Right lobe of liver (tissue), 4 donors: ENCODE measurements around the gene CERS6.

Experiments
- POLR2A ChIP-seq: fragments of 450-650 bp; IDR thresholded peaks from one replicate; pipeline ENCODE4 v1.6.1; 2017; ENCODE audit warnings: antibody characterized with exemption, mild to moderate bottlenecking
- TF ChIP-seq, protein P1 (sequence below), 4 donors: fragments of 200-600 bp in 3 of 4; fragments of 450-650 bp in 1 of 4; IDR thresholded peaks; one replicate each; pipeline versions ENCODE4 v1.5.1 to v1.8.0; 2016 to 2022; ENCODE audit warnings: antibody characterized with exemption in 4 of 4, mild to moderate bottlenecking in 2 of 4
- donor health status: DM: no; HTN: no; CAD: no.
- donor health status: DM: no; HTN: no; CAD: no.
- donor health status: DM: no; HTN: yes; CAD: no.

DNA sequence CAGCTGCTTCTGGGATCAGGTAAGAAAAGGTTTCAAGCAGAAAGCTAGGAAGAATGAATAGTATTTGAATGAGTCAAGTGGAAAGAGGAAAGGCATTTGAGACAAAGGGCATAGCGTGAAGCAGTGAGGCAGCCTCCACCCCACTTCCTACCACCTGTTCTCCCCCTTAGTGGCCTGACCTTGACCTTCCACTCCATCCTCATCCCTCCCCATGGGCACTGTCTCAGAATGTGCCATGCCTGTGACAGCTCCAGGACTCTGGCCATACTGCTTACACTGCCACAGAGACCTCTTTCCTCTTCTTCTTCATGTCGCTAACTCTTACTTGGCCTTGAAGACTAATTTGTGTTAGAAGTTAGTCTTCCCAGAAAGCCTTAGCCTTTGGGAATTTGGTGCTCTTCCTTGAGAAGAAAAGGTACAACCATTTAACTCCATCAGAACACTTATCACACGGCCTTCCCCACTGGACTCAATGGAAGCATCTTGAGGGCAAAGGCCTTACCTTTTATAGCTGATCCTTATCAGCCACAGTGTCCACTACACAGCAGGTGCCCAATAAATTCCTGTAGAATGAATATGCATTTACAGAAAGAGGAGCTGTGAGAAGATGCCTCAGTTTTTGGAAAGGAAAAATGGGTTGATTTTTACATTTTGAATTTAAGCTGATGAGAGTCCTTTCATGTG is 331.2 kb downstream of the CERS6 start:
- TF ChIP-seq, protein P1, sequence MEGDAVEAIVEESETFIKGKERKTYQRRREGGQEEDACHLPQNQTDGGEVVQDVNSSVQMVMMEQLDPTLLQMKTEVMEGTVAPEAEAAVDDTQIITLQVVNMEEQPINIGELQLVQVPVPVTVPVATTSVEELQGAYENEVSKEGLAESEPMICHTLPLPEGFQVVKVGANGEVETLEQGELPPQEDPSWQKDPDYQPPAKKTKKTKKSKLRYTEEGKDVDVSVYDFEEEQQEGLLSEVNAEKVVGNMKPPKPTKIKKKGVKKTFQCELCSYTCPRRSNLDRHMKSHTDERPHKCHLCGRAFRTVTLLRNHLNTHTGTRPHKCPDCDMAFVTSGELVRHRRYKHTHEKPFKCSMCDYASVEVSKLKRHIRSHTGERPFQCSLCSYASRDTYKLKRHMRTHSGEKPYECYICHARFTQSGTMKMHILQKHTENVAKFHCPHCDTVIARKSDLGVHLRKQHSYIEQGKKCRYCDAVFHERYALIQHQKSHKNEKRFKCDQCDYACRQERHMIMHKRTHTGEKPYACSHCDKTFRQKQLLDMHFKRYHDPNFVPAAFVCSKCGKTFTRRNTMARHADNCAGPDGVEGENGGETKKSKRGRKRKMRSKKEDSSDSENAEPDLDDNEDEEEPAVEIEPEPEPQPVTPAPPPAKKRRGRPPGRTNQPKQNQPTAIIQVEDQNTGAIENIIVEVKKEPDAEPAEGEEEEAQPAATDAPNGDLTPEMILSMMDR (IDR thresholded peaks at IDR 0.05) = no peak
- no peak for TF ChIP-seq POLR2A
